SK-N-DZ (cell line): Measurements from ENCODE around the gene UCN.

Experiments
- DNase-seq: peaks from one replicate; pipeline ENCODE4 v3.0.0-alpha.2; 2015; ENCODE audit warnings: low spot score

UCN gene

GRCh38 chr2:27262379-27263286, 45.6 kb downstream of the UCN start, which contains the start of gene SLC30A3:
TSS of gene SLC30A3 (minus strand) at chr2:27263047. CDS start at chr2:27262906, 141 bp downstream.
- peak; percentile 49 for DNase-seq

- DNase-seq = no peak
Observed at GRCh38 chr2:27261926-27262298, 46.3 kb downstream of the UCN start.

- DNase-seq = no peak
Observed at GRCh38 chr2:27261241-27261925, 46.9 kb downstream of the UCN start.

- DNase-seq = no peak
Observed at GRCh38 chr2:27258051-27258450, 50.2 kb downstream of the UCN start.
